ENCODE data around the gene ZFX. TPM values are rescaled to one million over a fixed set of nuclear protein-coding genes. Genes with fewer than 3 reads are reported as not detected.
A peak's percentile ranks its signal among the peaks of the same experiment; 100 is the strongest.

The ZFX gene
- total and polyA plus RNA-seq, 2 of the 8 experiments (the other 6 are each of a cell fraction or from before 2014, with no cell fraction given) = 2.8 to 22.0 TPM

GRCh38 chrX:24259544-24260240, 110.2 kb downstream of the ZFX start:
- Histone ChIP-seq H3K4ac (replicated peaks; ENCODE audit: insufficient read length, low read depth, low read length) (no peak overlapping the region), H3K4me1 (replicated peaks in 1 of 4; ENCODE audit: control insufficient read depth in 3 of 4, insufficient read depth in 4 of 4, low read length in 3 of 4) (no peaks in the 10 kb centered on the region), H3K23ac (ENCODE audit: insufficient read length) (no peak overlapping the region), H3K18ac (ENCODE audit: extremely low read depth, low read length) (no peak overlapping the region), H3K27me3 (replicated peaks in 1 of 4; ENCODE audit: control insufficient read depth in 3 of 4, extremely low read depth in 1 of 4, insufficient read depth in 3 of 4, low read length in 3 of 4) (no peaks in the 10 kb centered on the region), H4K5ac (ENCODE audit: insufficient read length, low read depth, low read length) (no peak overlapping the region), H2BK15ac (ENCODE audit: low read length) (no peak overlapping the region), H3K56ac (replicated peaks; ENCODE audit: insufficient read length, low read depth, low read length) (no peak overlapping the region), H3K79me2 (ENCODE audit: control insufficient read depth in 1 of 2, insufficient read depth in 2 of 2, low read length in 2 of 2) (no peaks in the 10 kb centered on the region), H2AFZ (ENCODE audit: low read length) (no peak overlapping the region), H4K20me1 (replicated peaks in 1 of 2; ENCODE audit: control insufficient read depth in 1 of 2, insufficient read depth in 2 of 2, low read length in 2 of 2) (no peaks in the 10 kb centered on the region), H2BK5ac (ENCODE audit: low read depth, low read length) (no peak overlapping the region), H2BK20ac (ENCODE audit: low read length) (no peak overlapping the region), H4K8ac (ENCODE audit: extremely low read depth, insufficient read depth, low read length) (no peak overlapping the region), H3K4me2 (ENCODE audit: insufficient read depth in 1 of 2, low read depth in 2 of 2, low read length in 2 of 2) (no peak overlapping the region), H3K36me3 (ENCODE audit: control insufficient read depth in 2 of 4, insufficient read depth in 4 of 4, low read length in 3 of 4) (no peaks in the 10 kb centered on the region), H2AK5ac (ENCODE audit: low read depth, low read length) (no peak overlapping the region), H3K23me2 (ENCODE audit: low read depth, low read length) (no peaks in the 10 kb centered on the region), H3K9me3 (ENCODE audit: insufficient read depth in 2 of 2, low read depth in 1 of 2, low read length in 1 of 2) (no peaks in the 10 kb centered on the region), H3K79me1 (ENCODE audit: low read depth, low read length) (no peaks in the 10 kb centered on the region), H3K4me3 (ENCODE audit: extremely low read depth in 1 of 4, insufficient read depth in 2 of 4, low read depth in 3 of 4, low read length in 4 of 4) (no peak overlapping the region), H2BK12ac (ENCODE audit: low read depth, low read length) (no peak overlapping the region), H2BK120ac (replicated peaks; ENCODE audit: low read depth, low read length) (no peak overlapping the region), H3K14ac (ENCODE audit: insufficient read length) (no peak overlapping the region), H3K9ac (replicated peaks in 1 of 4; ENCODE audit: extremely low read depth in 1 of 4, low read depth in 3 of 4, low read length in 3 of 4) (no peak overlapping the region), H4K91ac (replicated peaks; ENCODE audit: insufficient read length, low read length) (no peak overlapping the region), H3K27ac (ENCODE audit: low read depth, low read length) (no peak overlapping the region)
- ChIA-PET POLR2A (ENCODE audit: partially characterized antibody) (no interaction called here), CTCF (ENCODE audit: partially characterized antibody) (interaction anchor here (0.6 to 3.3 kb wide), 17 partner anchors 8 to 445 kb away, joined by 3 to 13 read pairs (median 3); no protein-coding TSS in a partner anchor)
- TF ChIP-seq CTCF (IDR thresholded peaks at IDR 0.05; ENCODE audit: control extremely low read depth in 1 of 3, insufficient read depth in 1 of 3, low read depth in 1 of 3, low read length in 3 of 3) (peak in 2 of 3 experiments; percentile 55 to 58; a peak in 3 of 4 replicates), NANOG (IDR thresholded peaks at IDR 0.05; ENCODE audit: insufficient read depth, low read depth, low read length, poor library complexity, severe bottlenecking) (no peak), RAD21 (IDR thresholded peaks at IDR 0.05 in 1 of 2, conservative IDR thresholded peaks at IDR 0.05 in 1 of 2; ENCODE audit: low read depth in 2 of 2, low read length in 2 of 2) (peak; percentile 77 to 80)
- WGBS, 2 experiments (ENCODE audit: extremely low coverage in 1 of 2, insufficient coverage in 1 of 2, insufficient read length in 1 of 2, insufficient replicate concordance in 2 of 2, low coverage in 1 of 2, low lambda C conversion rate in 2 of 2, missing lambda C conversion rate in 1 of 2) = 84% methylated on average over 7 of the region's 9 CpGs; no CpG with 5 or more reads in 1 of the 2 experiments
- DNase-seq (ENCODE audit: low read depth in 1 of 2, low spot score in 2 of 2) (no peak), FAIRE-seq (peak; percentile 50)

All from H1 (cell line).